K562 (cell line): ENCODE results near the gene MRGPRE. TPM values are rescaled to one million over a fixed set of nuclear protein-coding genes. Genes with fewer than 3 reads are reported as not detected.

Source experiments
- ATAC-seq: fragments of 200-7000 bp; cut with Tn5 transposase; 3 replicates; pipeline ENCODE4 v1.9.1; 2020; ENCODE audit warnings: moderate library complexity
- BruUV-seq: library from RNA; stranded (reverse); fragments of 400-500 nt; replicated peaks from 2 replicates; lab custom pipeline; 2021; lab: Mats Ljungman, UMichigan
- CTCF ChIA-PET: fragments of 300-600 bp; formaldehyde crosslinking; extraction: SDS; loops from one replicate; lab custom pipeline; 2021; ENCODE audit warnings: low intra/inter-chr PET ratio; lab: Yijun Ruan, JAX
- POLR2A ChIA-PET: fragments of 300-600, 350-650 bp; sonication (Branson Sonifier 250); formaldehyde crosslinking; extraction: SDS; loops from one replicate; lab custom pipeline; 2021; ENCODE audit warnings: antibody characterized with exemption, inconsistent platforms; lab: Yijun Ruan, JAX
- DNase-seq, 4 experiments: peaks; one replicate each; pipeline versions ENCODE4 v3.0.0 to v3.0.0-alpha.2; 2011 to 2018; ENCODE audit warnings: low spot score in 3 of 4, mixed read lengths in 3 of 4; ENCODE audit errors: extremely low read depth in 1 of 4
- FAIRE-seq: peaks from 2 replicates; lab custom pipeline; 2011; peaks lifted over from hg19 to GRCh38; lab: Jason Lieb, UNC
- H2AFZ ChIP-seq: 2 replicates; pipeline ENCODE4 v1.6.0; 2011; ENCODE audit warnings: low read depth, low read length, control low read depth, inconsistent platforms
- H3K27ac ChIP-seq: fragments of 200-600 bp; 3 replicates; pipeline ENCODE4 v1.8.0; 2011; ENCODE audit warnings: low read depth, mild to moderate bottlenecking, control low read depth, inconsistent platforms, low read length, moderate library complexity, mixed read lengths; ENCODE audit errors: extremely low read depth
- H3K27me3 ChIP-seq, 2 experiments: fragments of 300-600 bp in 1 of 2; 2 replicates in 1 of 2; 3 replicates in 1 of 2; pipeline versions ENCODE4 v1.6.0 to v1.8.0; 2011; ENCODE audit warnings: inconsistent platforms in 2 of 2, low read length in 2 of 2, mild to moderate bottlenecking in 1 of 2, mixed read lengths in 1 of 2, moderate library complexity in 1 of 2; ENCODE audit not compliant: control insufficient read depth in 2 of 2, insufficient read depth in 2 of 2
- H3K36me3 ChIP-seq: fragments of 300-600 bp; 3 replicates; pipeline ENCODE4 v1.8.0; 2011; ENCODE audit warnings: mild to moderate bottlenecking, low read length, inconsistent platforms; ENCODE audit not compliant: control insufficient read depth, insufficient read depth
- H3K4me1 ChIP-seq, 2 experiments: fragments of 200-600 bp in 1 of 2; replicated peaks in 1 of 2; 2 replicates in 1 of 2; 3 replicates in 1 of 2; pipeline versions ENCODE4 v1.5.1 to v1.8.0; 2011; ENCODE audit warnings: inconsistent platforms in 2 of 2, low read length in 2 of 2, mild to moderate bottlenecking in 1 of 2, mixed read lengths in 1 of 2, moderate library complexity in 1 of 2; ENCODE audit not compliant: control insufficient read depth in 2 of 2, insufficient read depth in 2 of 2
- H3K4me2 ChIP-seq: 2 replicates; pipeline ENCODE4 v1.6.1; 2011; ENCODE audit warnings: low read length, control low read depth, inconsistent platforms, mixed read lengths; ENCODE audit not compliant: insufficient read depth
- H3K4me3 ChIP-seq: fragments of 200-600 bp; sonication (generic), shearing (Covaris generic); 2 replicates; pipeline ENCODE4 v1.5.1; 2016; ENCODE audit warnings: control low read depth, inconsistent platforms
- H3K79me2 ChIP-seq: fragments of 200-600 bp; 3 replicates; pipeline ENCODE4 v1.8.0; 2011; ENCODE audit warnings: low read length, inconsistent platforms; ENCODE audit not compliant: control insufficient read depth, insufficient read depth
- H3K9ac ChIP-seq, 2 experiments: 2 replicates each; pipeline versions ENCODE4 v1.6.0 to v1.6.1; 2011; ENCODE audit warnings: low read depth in 2 of 2, low read length in 2 of 2, control low read depth in 1 of 2, inconsistent platforms in 1 of 2, mild to moderate bottlenecking in 1 of 2, mixed read lengths in 1 of 2; ENCODE audit not compliant: insufficient read depth in 1 of 2
- H3K9me1 ChIP-seq: one replicate; pipeline ENCODE4 v1.6.0; 2011; ENCODE audit warnings: inconsistent platforms, mild to moderate bottlenecking, low read length, moderate library complexity; ENCODE audit not compliant: control insufficient read depth, insufficient read depth
- H3K9me3 ChIP-seq: replicated peaks from 2 replicates; pipeline ENCODE4 v1.5.1; 2011; ENCODE audit warnings: low read depth, low read length, inconsistent platforms; ENCODE audit not compliant: control insufficient read depth, insufficient read depth
- H4K20me1 ChIP-seq: replicated peaks from 2 replicates; pipeline ENCODE4 v1.6.1; 2011; ENCODE audit warnings: low read length, inconsistent platforms, mixed read lengths; ENCODE audit not compliant: control insufficient read depth, insufficient read depth
- PCBP1 ChIP-seq: fragments of 200-400 bp; formaldehyde crosslinking; IDR thresholded peaks from 2 replicates; pipeline ENCODE4 v1.6.1; 2018; ENCODE audit warnings: mild to moderate bottlenecking, low read depth, low read length; ENCODE audit not compliant: poor library complexity, severe bottlenecking
- POLR2AphosphoS5 ChIP-seq: IDR thresholded peaks from 2 replicates; pipeline ENCODE4 v1.6.1; 2011; ENCODE audit warnings: mild to moderate bottlenecking, low read depth, low read length, moderate library complexity; ENCODE audit not compliant: control insufficient read depth, insufficient read depth
- ZNF197 ChIP-seq: fragments of 200-800 bp; sonication (Bioruptor generic); IDR thresholded peaks from 2 replicates; pipeline ENCODE4 v1.6.1; 2016; ENCODE audit warnings: low read depth, missing genetic modification characterization, missing compliant biosample characterization
- ZNF384 ChIP-seq: IDR thresholded peaks from 2 replicates; pipeline ENCODE4 v1.6.1; 2012; ENCODE audit warnings: low read depth, low read length, improper control_type of control experiment
- ZNF707 ChIP-seq: fragments of 250-450 bp; sonication (Bioruptor Pico); conservative IDR thresholded peaks from 2 replicates; pipeline ENCODE4 v1.8.0; 2022; ENCODE audit warnings: inconsistent platforms, mild to moderate bottlenecking, moderate library complexity
- WGBS: fragments of 100-300 bp; shearing (Covaris generic); methylation state at CpG from one replicate; pipeline ENCODE4 v1.1.6; 2016; ENCODE audit warnings: low coverage, mixed read lengths; ENCODE audit not compliant: insufficient coverage; ENCODE audit errors: missing lambda C conversion rate; 5-methylcytosine and 5-hydroxymethylcytosine counted together
- in situ Hi-C: fragments of 300-500 bp; cut with MboI; formaldehyde crosslinking; loops from 4 replicates; pipeline ENCODE4 v1.15.0; 2018; ENCODE audit warnings: inconsistent platforms, mixed read lengths
- intact Hi-C: fragments of 100-400 bp; cut with micrococcal nuclease; formaldehyde crosslinking; loops from 2 replicates; pipeline ENCODE4 v1.14.2; 2022
- polyA plus RNA-seq, 8 experiments: library from polyadenylated mRNA; depleted of rRNA in 4 of 8; stranded (reverse) in 5 of 8; unstranded in 3 of 8; fragments of >200 nt; fragmentation: Nextera tagmentation in 2 of 8; fragmentation: Illumina TruSeq in 1 of 8; extraction: Ambion mirVana in 2 of 8; extraction: Trizol in 1 of 8; gene quantifications; 2 replicates each; pipeline versions ENCODE4 v1.2.1 to v1.2.3, GENCODE V29; 2011 to 2014; ENCODE audit warnings: inconsistent platforms in 1 of 8, missing spikeins in 1 of 8
- total RNA-seq, 7 experiments: library from RNA; depleted of rRNA in 6 of 7; stranded (reverse); fragments of >200 nt in 6 of 7; fragmentation: Illumina TruSeq in 2 of 7; extraction: Trizol in 2 of 7; gene quantifications; 2 replicates each; pipeline versions ENCODE4 v1.2.1 to v1.2.3, GENCODE V29; 2011 to 2021; ENCODE audit warnings: low replicate concordance in 1 of 7
- TF ChIP-seq, protein P1 (sequence below): sonication (generic); formaldehyde crosslinking; IDR thresholded peaks from 2 replicates; pipeline ENCODE4 v1.8.0; 2022; ENCODE audit warnings: mild to moderate bottlenecking, missing genetic modification reagents
- TF ChIP-seq, protein P2 (sequence below): fragments of 450-650 bp; IDR thresholded peaks from 2 replicates; pipeline ENCODE4 v1.7.1; 2018; ENCODE audit warnings: mild to moderate bottlenecking, low read depth; ENCODE audit not compliant: partially characterized antibody
- TF ChIP-seq, protein P3 (sequence below): fragments of 200-800 bp; sonication (Bioruptor generic); IDR thresholded peaks from 2 replicates; pipeline ENCODE4 v1.6.1; 2016; ENCODE audit warnings: missing genetic modification characterization, missing compliant biosample characterization
- TF ChIP-seq, protein P4 (sequence below): sonication (generic); formaldehyde crosslinking; IDR thresholded peaks from 2 replicates; pipeline ENCODE4 v1.4.0; 2020; ENCODE audit warnings: mild to moderate bottlenecking, missing genetic modification reagents

Gene MRGPRE
- total and polyA plus RNA-seq, 9 of the 15 experiments (the other 6 are each of a cell fraction or from before 2014, with no cell fraction given): not detected

DNA sequence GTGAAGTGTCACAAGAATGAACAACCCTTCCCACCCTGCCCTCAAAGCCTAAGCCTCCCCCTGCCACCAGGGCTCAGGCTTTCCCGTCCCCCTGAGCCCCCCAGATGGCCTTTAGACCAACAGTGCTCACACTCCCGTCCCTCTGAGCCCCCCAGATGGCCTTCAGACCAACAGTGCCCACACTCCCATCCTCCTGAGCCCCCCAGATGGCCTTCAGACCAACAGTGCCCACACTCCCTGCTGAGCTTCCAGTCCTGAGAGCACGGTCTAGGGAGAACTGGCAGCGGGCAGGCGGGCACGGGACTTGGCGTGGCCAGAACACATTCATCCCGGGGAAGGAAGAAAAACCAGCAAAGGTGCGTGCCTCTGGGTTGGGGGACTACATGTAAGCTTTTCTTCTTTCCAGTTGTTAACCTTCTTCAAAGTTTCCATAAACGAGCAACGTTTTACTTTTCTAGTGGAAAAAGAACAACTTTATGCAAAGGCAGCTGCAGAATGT is 16.1 kb downstream of the MRGPRE start:
- peaks cover 8 to 57% of the 10 kb centered on the region in 2 experiments; a peak in 4 of 5 replicates for H3K4me1 ChIP-seq
- H3K27me3 ChIP-seq: peaks cover 0 to 7% of the 10 kb centered on the region in 2 experiments; a peak in 1 of 5 replicates
- no peak for ATAC-seq
- H3K27ac ChIP-seq: no peak overlapping the region
- DNase-seq: no peak
- H2AFZ ChIP-seq: no peak overlapping the region
- no TSS peak for BruUV-seq
- H3K4me2 ChIP-seq: no peak overlapping the region
- in situ Hi-C loops (no loop called here), intact Hi-C loops (loop anchor here (2.0 to 5.0 kb wide), 2 partner anchors 47 to 191 kb away; no protein-coding TSS in a partner anchor)
- ChIA-PET CTCF (interaction anchor here (0.7 to 2.0 kb wide), 2 partner anchors 106 to 177 kb away, joined by 3 to 16 read pairs; no protein-coding TSS in a partner anchor), POLR2A (interaction anchor here (0.6 to 1.6 kb wide), 3 partner anchors 17 to 192 kb away, joined by 3 to 7 read pairs (median 3); no protein-coding TSS in a partner anchor)
- no peaks in the 10 kb centered on the region for H3K9me3 ChIP-seq
- H3K4me3 ChIP-seq: no peak overlapping the region
- no peaks in the 10 kb centered on the region for H3K79me2 ChIP-seq
- no peaks in the 10 kb centered on the region for H3K36me3 ChIP-seq
- H3K9me1 ChIP-seq: no peaks in the 10 kb centered on the region
- FAIRE-seq: no peak
- no peak overlapping the region for H3K9ac ChIP-seq
- no peaks in the 10 kb centered on the region for H4K20me1 ChIP-seq
- WGBS: 9% methylated on average over 5 of the region's 11 CpGs
- TF ChIP-seq ZNF384: no peak
- TF ChIP-seq PCBP1: no peak
- TF ChIP-seq POLR2AphosphoS5: no peak
- TF ChIP-seq ZNF707: no peak
- no peak for TF ChIP-seq ZNF197
- TF ChIP-seq, protein P1, sequence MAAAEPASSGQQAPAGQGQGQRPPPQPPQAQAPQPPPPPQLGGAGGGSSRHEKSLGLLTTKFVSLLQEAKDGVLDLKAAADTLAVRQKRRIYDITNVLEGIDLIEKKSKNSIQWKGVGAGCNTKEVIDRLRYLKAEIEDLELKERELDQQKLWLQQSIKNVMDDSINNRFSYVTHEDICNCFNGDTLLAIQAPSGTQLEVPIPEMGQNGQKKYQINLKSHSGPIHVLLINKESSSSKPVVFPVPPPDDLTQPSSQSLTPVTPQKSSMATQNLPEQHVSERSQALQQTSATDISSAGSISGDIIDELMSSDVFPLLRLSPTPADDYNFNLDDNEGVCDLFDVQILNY (CRISPR knock-in tag): no peak
- TF ChIP-seq, protein P2, sequence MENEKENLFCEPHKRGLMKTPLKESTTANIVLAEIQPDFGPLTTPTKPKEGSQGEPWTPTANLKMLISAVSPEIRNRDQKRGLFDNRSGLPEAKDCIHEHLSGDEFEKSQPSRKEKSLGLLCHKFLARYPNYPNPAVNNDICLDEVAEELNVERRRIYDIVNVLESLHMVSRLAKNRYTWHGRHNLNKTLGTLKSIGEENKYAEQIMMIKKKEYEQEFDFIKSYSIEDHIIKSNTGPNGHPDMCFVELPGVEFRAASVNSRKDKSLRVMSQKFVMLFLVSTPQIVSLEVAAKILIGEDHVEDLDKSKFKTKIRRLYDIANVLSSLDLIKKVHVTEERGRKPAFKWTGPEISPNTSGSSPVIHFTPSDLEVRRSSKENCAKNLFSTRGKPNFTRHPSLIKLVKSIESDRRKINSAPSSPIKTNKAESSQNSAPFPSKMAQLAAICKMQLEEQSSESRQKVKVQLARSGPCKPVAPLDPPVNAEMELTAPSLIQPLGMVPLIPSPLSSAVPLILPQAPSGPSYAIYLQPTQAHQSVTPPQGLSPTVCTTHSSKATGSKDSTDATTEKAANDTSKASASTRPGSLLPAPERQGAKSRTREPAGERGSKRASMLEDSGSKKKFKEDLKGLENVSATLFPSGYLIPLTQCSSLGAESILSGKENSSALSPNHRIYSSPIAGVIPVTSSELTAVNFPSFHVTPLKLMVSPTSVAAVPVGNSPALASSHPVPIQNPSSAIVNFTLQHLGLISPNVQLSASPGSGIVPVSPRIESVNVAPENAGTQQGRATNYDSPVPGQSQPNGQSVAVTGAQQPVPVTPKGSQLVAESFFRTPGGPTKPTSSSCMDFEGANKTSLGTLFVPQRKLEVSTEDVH: no peak
- TF ChIP-seq, protein P3, sequence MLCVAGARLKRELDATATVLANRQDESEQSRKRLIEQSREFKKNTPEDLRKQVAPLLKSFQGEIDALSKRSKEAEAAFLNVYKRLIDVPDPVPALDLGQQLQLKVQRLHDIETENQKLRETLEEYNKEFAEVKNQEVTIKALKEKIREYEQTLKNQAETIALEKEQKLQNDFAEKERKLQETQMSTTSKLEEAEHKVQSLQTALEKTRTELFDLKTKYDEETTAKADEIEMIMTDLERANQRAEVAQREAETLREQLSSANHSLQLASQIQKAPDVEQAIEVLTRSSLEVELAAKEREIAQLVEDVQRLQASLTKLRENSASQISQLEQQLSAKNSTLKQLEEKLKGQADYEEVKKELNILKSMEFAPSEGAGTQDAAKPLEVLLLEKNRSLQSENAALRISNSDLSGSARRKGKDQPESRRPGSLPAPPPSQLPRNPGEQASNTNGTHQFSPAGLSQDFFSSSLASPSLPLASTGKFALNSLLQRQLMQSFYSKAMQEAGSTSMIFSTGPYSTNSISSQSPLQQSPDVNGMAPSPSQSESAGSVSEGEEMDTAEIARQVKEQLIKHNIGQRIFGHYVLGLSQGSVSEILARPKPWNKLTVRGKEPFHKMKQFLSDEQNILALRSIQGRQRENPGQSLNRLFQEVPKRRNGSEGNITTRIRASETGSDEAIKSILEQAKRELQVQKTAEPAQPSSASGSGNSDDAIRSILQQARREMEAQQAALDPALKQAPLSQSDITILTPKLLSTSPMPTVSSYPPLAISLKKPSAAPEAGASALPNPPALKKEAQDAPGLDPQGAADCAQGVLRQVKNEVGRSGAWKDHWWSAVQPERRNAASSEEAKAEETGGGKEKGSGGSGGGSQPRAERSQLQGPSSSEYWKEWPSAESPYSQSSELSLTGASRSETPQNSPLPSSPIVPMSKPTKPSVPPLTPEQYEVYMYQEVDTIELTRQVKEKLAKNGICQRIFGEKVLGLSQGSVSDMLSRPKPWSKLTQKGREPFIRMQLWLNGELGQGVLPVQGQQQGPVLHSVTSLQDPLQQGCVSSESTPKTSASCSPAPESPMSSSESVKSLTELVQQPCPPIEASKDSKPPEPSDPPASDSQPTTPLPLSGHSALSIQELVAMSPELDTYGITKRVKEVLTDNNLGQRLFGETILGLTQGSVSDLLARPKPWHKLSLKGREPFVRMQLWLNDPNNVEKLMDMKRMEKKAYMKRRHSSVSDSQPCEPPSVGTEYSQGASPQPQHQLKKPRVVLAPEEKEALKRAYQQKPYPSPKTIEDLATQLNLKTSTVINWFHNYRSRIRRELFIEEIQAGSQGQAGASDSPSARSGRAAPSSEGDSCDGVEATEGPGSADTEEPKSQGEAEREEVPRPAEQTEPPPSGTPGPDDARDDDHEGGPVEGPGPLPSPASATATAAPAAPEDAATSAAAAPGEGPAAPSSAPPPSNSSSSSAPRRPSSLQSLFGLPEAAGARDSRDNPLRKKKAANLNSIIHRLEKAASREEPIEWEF: no peak
- TF ChIP-seq, protein P4, sequence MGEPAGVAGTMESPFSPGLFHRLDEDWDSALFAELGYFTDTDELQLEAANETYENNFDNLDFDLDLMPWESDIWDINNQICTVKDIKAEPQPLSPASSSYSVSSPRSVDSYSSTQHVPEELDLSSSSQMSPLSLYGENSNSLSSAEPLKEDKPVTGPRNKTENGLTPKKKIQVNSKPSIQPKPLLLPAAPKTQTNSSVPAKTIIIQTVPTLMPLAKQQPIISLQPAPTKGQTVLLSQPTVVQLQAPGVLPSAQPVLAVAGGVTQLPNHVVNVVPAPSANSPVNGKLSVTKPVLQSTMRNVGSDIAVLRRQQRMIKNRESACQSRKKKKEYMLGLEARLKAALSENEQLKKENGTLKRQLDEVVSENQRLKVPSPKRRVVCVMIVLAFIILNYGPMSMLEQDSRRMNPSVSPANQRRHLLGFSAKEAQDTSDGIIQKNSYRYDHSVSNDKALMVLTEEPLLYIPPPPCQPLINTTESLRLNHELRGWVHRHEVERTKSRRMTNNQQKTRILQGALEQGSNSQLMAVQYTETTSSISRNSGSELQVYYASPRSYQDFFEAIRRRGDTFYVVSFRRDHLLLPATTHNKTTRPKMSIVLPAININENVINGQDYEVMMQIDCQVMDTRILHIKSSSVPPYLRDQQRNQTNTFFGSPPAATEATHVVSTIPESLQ (CRISPR knock-in tag): no peak
